ENCODE measurements around the gene ZNF561.

ZNF561 gene

GRCh38 chr19:9580728-9581127, 40.3 kb downstream of the ZNF561 start:
- no peak for DNase-seq (ENCODE audit: low spot score)

- no peak for DNase-seq (ENCODE audit: low spot score)
These were observed 50.8 kb downstream of the ZNF561 start for GRCh38 chr19:9570255-9570654.

- DNase-seq (ENCODE audit: low spot score) = no peak
These were observed 54.3 kb downstream of the ZNF561 start for GRCh38 chr19:9566729-9567128.

- no peak for DNase-seq (ENCODE audit: low spot score)
These were observed 54.9 kb downstream of the ZNF561 start for GRCh38 chr19:9565900-9566705.

All from activated CD4-positive, alpha-beta T cell treated with anti-CD3 and anti-CD28 coated beads, Interleukin-2, Interleukin-4, amounts not matched to agents 100 ng/mL and 50 ng/mL, durations not matched to agents 16 hours and 8 hours (primary cell).